Measurements from ENCODE around the gene RIF1. TPM values are rescaled to one million over a fixed set of nuclear protein-coding genes. Genes with fewer than 3 reads are reported as not detected.

Gene RIF1
- total RNA-seq, 1 donor from 2014 or later, result 40.7 TPM

GRCh38 chr2:151491496-151491895 is 81.8 kb downstream of the RIF1 start:
- no peaks in the 10 kb centered on the region for H3K9me3 Mint-ChIP-seq (ENCODE audit: unreplicated experiment)
- H3K27me3 Mint-ChIP-seq (ENCODE audit: unreplicated experiment), result no peaks in the 10 kb centered on the region
- H3K4me1 Mint-ChIP-seq (ENCODE audit: unreplicated experiment), result no peaks in the 10 kb centered on the region
- H3K4me3 Mint-ChIP-seq (ENCODE audit: unreplicated experiment), result no peak overlapping the region
- no peaks in the 10 kb centered on the region for H3K36me3 Mint-ChIP-seq (ENCODE audit: low read depth, unreplicated experiment)
- H3K27ac Mint-ChIP-seq (ENCODE audit: unreplicated experiment), result no peak overlapping the region
- no peak for TF ChIP-seq CTCF (IDR thresholded peaks at IDR 0.05; ENCODE audit: unreplicated experiment)
- no peak for DNase-seq (ENCODE audit: low spot score)

- H3K36me3 Mint-ChIP-seq (ENCODE audit: low read depth, unreplicated experiment), result no peaks in the 10 kb centered on the region
- peaks cover 14% of the 10 kb centered on the region for H3K4me1 Mint-ChIP-seq (ENCODE audit: unreplicated experiment)
- H3K9me3 Mint-ChIP-seq (ENCODE audit: unreplicated experiment), result no peaks in the 10 kb centered on the region
- H3K27ac Mint-ChIP-seq (ENCODE audit: unreplicated experiment), result no peak overlapping the region
- H3K27me3 Mint-ChIP-seq (ENCODE audit: unreplicated experiment), result no peaks in the 10 kb centered on the region
- no peak for DNase-seq (ENCODE audit: low spot score)
- TF ChIP-seq CTCF (IDR thresholded peaks at IDR 0.05; ENCODE audit: unreplicated experiment), result no peak
- H3K4me3 Mint-ChIP-seq (ENCODE audit: unreplicated experiment), result no peak overlapping the region
These were observed 88.5 kb downstream of the RIF1 start for GRCh38 chr2:151498178-151498577.

- H3K4me3 Mint-ChIP-seq (ENCODE audit: unreplicated experiment), result no peak overlapping the region
- no peaks in the 10 kb centered on the region for H3K9me3 Mint-ChIP-seq (ENCODE audit: unreplicated experiment)
- H3K27me3 Mint-ChIP-seq (ENCODE audit: unreplicated experiment), result peaks cover 2% of the 10 kb centered on the region
- no peak for DNase-seq (ENCODE audit: low spot score)
- no peak overlapping the region for H3K27ac Mint-ChIP-seq (ENCODE audit: unreplicated experiment)
- H3K4me1 Mint-ChIP-seq (ENCODE audit: unreplicated experiment), result peaks cover 7% of the 10 kb centered on the region
- no peak for TF ChIP-seq CTCF (IDR thresholded peaks at IDR 0.05; ENCODE audit: unreplicated experiment)
- no peaks in the 10 kb centered on the region for H3K36me3 Mint-ChIP-seq (ENCODE audit: low read depth, unreplicated experiment)
These were observed 96.5 kb downstream of the RIF1 start for GRCh38 chr2:151506170-151506569.

- Mint-ChIP-seq H3K27me3 (ENCODE audit: unreplicated experiment) (peaks cover 2% of the 10 kb centered on the region), H3K4me3 (ENCODE audit: unreplicated experiment) (no peak overlapping the region), H3K9me3 (ENCODE audit: unreplicated experiment) (no peaks in the 10 kb centered on the region), H3K4me1 (ENCODE audit: unreplicated experiment) (no peaks in the 10 kb centered on the region), H3K36me3 (ENCODE audit: low read depth, unreplicated experiment) (no peaks in the 10 kb centered on the region), H3K27ac (ENCODE audit: unreplicated experiment) (no peak overlapping the region)
- no peak for DNase-seq (ENCODE audit: low spot score)
- no peak for TF ChIP-seq CTCF (IDR thresholded peaks at IDR 0.05; ENCODE audit: unreplicated experiment)
These were observed 98.8 kb downstream of the RIF1 start for GRCh38 chr2:151508519-151508918.

- Mint-ChIP-seq H3K36me3 (ENCODE audit: low read depth, unreplicated experiment) (no peaks in the 10 kb centered on the region), H3K27me3 (ENCODE audit: unreplicated experiment) (no peaks in the 10 kb centered on the region), H3K4me1 (ENCODE audit: unreplicated experiment) (no peaks in the 10 kb centered on the region), H3K27ac (ENCODE audit: unreplicated experiment) (no peak overlapping the region), H3K4me3 (ENCODE audit: unreplicated experiment) (no peak overlapping the region), H3K9me3 (ENCODE audit: unreplicated experiment) (no peaks in the 10 kb centered on the region)
- TF ChIP-seq CTCF (IDR thresholded peaks at IDR 0.05; ENCODE audit: unreplicated experiment), result no peak
- no peak for DNase-seq (ENCODE audit: low spot score)
These were observed 109.1 kb downstream of the RIF1 start for GRCh38 chr2:151518802-151519201.
